Left renal pelvis (tissue), 4 donors: ENCODE results near the gene COX4I1. TPM values are rescaled to one million over a fixed set of nuclear protein-coding genes. Genes with fewer than 3 reads are reported as not detected.
"Not testable (repeated sequence)": the region's sequence is repeated elsewhere in the genome, so short reads cannot be mapped to it uniquely, and the experiment has no call there.

ENCODE experiments used
- DNase-seq, 4 donors: peaks; one replicate each; pipeline ENCODE4 v3.0.0-alpha.2; 2013; ENCODE audit warnings: low read depth in 4 of 4, low spot score in 3 of 4
- polyA plus RNA-seq, 4 donors: library from polyadenylated mRNA; unstranded; fragments of 120-200 nt; gene quantifications; one replicate each; pipeline ENCODE4 v1.2.1, GENCODE V29; 2013; ENCODE audit not compliant: insufficient read length in 4 of 4

The COX4I1 gene
- polyA plus RNA-seq, 4 donors = 251 to 392 (median 358) TPM

DNA sequence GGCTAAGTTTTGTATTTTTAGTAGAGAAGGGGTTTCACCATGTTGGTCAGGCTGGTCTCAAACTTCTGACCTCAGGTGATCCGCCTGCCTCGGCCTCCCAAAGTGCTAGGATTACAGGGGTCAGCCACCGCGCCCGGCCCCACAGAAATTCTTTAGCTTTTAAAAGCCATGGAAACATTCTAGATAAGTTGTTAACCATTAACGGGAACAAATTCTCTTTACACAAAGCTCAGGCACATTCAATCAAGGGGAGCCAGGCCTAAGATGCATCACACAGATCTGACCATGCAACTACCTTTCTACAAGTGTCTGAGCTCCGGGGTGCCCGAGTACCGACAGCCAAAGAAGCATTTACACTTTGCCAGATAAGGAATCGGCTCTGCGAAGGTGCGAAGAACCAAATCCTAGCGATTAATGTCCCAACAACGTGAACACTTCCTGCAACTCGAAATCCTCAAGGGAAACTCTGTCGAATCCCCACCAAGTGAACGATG lies 1.2 kb upstream of the COX4I1 start:
- no peak for DNase-seq

DNA sequence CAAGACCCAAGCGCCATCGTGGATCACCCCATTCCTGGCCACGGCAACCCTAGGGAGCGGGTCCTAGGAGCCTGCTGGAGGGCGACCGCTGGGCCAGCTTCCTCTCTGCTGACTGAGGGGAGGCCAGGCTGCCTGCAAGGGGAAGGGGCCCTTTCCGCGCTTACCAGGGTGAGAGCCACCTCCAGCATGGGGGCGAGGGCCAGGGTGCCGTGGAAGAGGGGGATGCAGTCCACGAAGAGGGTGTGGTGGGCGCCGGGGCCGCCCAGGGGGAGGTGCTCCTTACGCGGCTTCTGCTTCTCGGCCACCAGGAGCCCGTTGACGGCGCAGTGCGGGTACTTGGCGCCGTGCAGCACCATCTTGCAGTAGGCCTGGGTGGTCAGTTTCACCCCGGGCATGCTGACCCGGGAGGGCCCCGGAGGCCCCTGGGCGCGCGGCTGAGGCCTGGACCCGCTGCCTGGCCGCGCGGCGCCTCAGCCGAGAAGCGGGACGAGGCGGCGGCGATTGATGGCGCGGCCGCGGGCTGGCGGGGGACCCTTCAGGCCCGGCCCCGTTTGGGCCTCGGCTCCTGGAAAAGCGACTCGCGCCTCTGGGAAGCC lies 496 bp upstream of the COX4I1 start:
- no peak for DNase-seq

DNA sequence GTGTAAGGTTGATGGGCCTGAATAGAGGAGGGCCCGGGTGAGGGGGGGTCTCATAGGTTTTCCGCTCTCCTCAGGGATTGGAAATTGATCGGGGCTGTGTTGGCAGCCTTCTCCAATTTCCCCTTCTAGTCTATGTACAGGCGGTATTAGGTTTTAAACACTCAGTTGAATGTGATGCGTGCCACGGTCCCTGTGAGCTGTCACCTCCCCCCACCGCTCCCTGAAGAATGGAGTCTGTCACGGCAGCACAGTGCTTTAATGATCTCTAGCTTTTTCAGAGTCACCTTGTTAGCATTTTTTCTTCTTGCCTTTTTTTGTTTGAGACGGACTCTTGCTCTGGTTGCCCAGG lies 800 bp downstream of the COX4I1 start:
- no peak for DNase-seq

DNA sequence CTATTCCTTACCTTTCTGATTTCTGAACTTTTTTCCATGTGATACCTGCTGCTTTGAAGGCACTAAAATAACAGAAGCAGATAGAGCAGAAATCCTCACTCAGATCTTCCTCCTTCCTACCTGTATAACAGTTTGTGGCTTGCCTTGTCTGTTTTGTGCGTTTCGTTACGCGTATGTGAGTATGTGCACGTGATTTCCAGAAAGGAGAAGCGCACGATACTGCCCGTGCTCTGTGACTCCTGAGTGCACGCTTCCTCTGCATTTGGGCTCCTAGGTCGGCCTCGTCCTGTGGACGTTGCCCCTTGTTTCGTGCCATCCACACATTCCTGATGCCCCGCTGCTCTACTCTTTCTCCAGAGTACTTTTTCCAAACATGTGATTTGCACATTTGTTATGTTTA lies 4.1 kb downstream of the COX4I1 start:
- no peak for DNase-seq

DNA sequence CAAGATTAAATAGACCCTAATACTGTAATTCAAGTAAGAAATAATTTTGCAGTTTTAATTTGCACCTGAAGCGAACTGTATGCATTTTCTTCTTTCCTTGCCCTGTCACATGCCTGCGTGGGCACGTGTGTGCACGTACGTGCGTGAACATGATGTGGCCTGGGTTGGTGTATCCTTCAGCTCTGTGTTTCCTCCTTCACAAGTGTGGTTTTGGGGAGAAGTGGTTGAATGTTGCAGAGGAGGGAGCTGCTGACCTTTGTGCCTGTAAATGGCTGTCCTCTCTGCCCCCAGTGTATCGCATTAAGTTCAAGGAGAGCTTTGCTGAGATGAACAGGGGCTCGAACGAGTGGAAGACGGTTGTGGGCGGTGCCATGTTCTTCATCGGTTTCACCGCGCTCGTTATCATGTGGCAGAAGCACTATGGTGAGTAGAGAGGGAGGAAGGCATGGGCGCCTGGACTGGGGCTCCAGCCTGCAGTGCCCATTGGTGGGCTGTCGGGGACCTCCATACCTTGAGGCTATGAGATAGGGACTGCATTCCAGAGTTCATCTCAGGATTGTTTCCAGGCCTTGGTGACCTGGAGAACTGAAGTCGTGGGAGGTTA lies 6.0 kb downstream of the COX4I1 start:
- DNase-seq = no peak

DNA sequence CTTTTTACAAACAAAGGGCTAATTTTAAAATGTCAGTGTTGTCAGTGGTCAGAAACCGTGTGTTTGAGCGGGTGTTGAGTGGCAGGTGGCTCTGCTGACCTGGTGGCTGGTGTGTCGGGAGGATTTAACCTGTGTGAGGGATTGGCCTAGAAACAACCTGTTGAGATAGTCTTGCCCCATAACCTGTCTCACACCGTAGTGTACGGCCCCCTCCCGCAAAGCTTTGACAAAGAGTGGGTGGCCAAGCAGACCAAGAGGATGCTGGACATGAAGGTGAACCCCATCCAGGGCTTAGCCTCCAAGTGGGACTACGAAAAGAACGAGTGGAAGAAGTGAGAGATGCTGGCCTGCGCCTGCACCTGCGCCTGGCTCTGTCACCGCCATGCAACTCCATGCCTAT lies 7.0 kb downstream of the COX4I1 start:
- DNase-seq = no peak

DNA sequence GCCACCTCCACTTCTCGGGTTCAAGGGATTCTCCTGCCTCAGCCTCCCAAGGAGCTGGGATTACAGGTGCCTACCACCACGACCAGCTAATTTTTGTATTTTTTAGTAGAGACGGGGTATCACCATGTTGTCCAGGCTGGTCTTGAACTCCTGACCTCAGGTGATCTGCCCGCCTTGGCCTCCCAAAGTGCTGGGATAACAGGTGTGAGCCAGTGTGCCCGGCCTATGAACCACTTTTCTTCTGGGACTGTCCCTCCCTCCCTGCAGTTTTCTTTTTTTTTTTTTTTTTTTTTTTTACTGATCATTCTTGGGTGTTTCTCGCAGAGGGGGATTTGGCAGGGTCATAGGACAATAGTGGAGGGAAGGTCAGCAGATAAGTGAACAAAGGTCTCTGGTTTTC lies 7.8 kb downstream of the COX4I1 start:
- not testable (repeated sequence) for DNase-seq

DNA sequence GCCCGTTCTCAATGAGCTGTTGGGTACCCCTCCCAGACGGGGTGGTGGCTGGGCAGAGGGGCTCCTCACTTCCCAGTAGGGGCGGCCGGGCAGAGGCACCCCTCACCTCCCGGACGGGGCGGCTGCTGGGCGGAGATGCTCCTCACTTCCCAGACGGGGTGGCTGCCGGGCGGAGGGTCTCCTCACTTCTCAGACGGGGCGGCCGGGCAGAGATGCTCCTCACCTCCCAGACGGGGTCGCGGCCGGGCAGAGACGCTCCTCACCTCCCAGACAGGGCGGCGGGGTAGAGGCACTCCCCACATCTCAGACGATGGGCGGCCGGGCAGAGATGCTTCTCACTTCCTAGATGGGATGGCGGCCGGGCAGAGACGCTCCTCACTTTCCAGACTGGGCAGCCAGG lies 8.6 kb downstream of the COX4I1 start:
- DNase-seq = not testable (repeated sequence)

DNA sequence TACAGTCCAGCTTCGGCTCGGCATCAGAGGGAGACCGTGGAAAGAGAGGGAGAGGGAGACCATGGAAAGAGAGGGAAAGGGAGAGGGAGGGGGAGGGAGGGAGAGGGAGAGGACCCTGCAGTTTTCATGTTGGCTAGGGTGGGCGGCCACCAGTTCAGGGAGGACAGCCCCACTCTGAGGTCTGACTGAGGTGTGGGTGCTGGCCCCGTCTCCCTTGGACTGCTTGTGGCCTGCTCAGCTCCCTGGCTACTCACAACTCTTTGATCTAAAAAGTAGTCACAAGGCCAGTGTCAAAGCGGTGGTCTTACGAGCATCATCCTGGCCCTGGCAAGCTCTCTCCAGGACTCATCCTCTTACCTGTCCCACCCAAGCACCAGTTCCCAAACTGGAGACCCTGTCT lies 9.4 kb downstream of the COX4I1 start:
- no peak for DNase-seq

DNA sequence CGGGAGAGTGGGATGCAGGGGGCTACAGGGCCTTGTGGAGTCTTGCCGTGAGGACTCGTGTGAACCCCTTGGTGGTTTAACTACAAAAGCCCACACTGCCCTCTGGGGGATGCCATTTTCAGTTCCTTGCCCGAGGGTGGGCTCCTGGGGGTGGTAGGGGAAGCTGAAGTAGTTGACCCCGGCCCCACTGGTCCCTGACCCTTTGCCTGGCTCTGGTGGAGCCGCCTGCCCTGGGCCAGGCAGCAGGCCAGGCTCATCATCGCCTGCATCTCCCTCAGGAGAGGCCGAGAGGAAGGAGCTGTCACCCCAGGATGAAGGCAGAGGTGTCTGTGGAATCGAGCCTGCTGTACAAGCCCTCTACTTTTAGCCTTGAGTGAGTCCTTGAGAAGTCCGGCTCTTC lies 10.2 kb downstream of the COX4I1 start:
- DNase-seq = no peak

DNA sequence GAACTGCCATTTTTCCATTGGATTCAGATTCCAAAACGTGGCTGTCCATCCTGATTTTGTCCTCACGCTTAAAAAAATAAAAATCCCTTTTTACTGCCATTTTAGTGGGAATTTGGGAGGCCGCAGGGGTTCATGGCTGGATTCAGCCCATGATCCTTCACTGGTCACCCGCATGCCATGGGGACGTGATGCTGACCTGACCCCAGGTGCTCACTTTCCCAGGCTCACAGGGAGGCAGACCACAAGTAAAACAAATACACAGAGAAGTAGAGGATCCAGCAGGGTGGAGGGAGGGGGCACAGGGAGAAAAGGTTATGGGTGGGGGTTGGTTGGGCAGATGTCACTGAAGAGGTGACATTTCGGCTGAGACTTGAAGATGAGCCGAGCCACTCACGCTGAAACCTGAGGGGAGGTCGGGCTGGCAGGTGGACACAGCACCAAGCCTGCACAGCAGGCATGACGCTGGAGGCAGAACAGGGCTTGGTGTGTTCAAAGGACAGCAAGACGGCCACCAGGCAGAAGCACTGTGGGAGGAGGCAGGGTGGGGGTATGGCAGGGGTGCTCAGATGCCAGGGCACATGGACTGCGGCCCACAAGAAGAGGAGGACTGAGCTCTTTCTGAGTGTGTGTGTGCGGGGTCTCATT lies 10.7 kb downstream of the COX4I1 start:
- DNase-seq = no peak

DNA sequence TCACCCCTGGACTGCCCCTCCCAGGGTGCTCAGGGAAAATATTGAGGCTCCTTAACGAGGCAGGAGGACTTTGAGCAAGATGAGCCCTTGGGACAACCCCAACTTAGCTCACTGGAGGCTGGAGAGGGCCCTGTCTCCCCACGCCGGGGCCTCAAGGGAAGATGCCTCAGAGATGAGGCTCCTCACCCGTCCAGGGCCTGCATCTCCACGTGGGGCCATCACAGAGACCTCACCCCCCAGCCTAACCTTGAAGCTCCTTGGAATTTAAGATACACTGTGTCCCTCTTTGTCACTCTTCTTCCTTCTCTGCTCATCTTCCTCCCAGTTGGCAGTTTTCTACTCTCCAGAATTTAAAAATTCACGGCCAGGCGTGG lies 11.2 kb downstream of the COX4I1 start:
- no peak for DNase-seq

DNA sequence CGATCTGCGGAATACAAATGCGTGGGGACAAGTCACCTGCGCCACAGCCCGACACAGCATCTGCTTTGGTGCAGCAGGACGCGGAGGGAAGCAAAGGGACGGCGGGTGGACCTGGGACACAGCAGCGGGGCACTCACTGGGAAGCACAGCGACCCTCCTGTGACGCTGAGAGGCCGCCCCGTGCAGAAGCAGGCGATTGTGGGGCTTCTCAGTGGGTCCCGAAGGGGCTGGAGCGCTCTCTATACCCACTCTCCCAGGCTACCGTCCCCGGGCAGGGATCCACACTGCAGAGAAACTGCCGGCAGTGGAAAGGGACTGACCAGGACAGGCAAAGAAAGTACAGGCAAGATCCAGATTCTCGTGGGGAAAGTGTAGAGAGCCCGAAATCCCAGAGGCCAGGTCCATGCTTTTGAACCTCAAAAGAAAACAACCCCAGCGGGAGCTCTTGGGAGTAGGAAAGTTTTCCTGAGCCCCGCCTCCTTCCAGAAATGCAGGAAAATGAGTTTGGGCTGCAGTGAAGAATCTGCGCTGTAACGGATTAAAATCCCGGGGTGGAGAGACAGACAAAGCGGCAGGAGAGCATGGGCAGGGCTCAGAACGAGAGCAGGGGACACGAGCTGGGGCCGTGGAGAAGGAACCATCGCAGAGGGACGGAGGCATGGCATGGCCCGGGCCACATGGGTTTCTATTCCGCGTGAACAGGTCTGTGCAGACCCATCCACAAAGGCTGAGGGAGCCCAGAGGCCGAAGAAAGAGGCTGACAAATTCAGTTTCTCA lies 12.7 kb downstream of the COX4I1 start:
- DNase-seq = no peak

DNA sequence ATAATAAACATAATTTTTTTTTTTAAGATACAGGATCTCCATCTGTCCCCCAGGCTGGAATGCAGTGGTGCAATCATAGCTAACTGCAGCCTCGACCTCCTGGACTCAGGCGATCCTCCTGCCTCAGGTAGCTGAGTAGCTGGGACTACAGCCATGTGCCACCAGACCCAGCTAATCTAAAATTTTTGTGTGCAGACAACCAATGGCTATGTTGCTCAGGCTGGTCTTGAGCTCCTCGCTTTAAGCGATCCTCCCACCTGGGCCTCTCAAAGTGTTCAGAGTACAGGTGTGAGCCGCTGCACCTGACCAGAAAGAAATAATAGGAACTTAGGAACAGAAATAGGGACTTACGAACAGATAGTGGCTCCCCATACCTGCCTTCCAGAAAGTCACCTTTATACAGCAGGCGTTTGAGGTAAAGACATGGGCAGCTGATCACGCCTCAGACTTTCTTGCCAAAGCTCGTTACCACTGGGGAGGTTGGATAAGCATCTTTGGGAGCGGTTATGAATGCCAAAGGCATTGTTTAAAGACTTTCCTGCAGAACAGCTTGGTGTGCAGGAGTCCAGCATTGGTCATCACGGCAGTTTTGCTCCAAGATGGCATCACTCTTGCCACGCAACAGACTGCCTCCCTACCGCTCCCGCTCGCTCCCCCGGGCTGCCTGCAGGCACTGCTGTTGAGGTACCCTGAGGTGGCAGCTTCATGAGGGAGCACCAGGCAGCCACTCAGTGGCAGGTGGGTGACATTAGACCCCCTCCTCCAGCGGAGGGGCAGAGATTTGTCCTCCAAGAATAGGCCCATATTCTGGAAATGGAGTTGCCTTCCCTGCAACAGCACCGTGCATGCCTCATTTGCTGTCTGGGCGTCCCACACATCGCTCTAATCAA lies 13.6 kb downstream of the COX4I1 start:
- no peak for DNase-seq

DNA sequence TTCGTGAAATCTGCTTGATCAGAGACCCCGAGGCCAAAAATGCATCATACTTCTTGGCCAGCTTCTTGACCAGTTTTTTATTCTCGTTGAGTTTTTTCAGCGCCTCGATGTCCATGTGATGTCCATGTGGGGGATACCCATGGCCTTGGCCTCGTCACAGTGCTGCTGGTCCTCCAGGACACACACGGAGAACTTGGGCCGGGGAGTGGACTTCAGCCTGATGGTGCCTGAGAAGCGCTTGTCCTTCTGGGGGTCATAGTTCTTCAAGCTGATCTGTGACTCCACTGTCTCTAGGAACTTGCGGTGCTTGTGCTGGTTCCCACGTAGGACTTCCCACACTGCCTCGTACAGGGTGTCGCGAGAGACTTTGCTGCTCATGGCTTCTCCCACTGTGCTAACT lies 16.7 kb downstream of the COX4I1 start:
- DNase-seq = no peak

DNA sequence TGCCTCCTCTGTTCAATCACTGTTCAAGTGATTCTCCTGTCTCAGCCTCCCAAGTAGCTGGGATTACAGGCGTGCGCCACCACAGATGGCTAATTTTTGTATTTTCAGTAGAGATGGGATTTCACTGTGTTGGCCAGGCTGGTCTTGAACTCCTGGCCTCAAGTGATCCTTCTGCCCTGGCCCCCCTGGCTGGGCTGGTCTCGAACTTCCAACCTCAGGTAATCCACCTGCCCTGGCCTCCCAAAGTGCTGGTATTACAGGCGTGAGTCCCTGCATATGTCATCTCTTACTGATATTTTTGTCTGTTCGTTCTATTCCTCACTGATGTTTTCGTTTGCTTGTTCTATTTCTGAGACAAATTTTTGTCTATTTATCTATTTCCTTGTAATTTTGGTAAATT lies 17.7 kb downstream of the COX4I1 start:
- not testable (repeated sequence) for DNase-seq

DNA sequence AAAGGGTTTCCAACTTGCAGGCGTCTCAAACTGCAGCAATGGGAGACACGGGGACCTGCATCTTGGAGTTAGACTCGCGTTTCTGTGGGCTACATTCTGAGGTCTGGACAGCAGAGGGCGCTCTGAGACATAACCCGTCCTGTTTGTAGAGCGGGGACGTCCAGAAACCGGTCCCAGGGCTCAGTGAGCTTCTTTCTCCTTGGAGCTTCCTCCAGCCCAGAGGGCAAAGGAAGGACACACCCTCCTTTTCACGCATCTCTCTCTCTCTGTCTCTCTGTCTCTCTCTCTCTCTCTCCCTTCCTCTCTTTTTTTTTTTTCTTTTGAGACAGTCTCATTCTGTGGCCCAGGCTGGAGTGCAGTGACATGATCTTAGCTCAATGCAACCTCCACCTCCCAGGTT lies 19.8 kb downstream of the COX4I1 start:
- DNase-seq = peak in 2 of 4 donors; percentile 56 to 59

DNA sequence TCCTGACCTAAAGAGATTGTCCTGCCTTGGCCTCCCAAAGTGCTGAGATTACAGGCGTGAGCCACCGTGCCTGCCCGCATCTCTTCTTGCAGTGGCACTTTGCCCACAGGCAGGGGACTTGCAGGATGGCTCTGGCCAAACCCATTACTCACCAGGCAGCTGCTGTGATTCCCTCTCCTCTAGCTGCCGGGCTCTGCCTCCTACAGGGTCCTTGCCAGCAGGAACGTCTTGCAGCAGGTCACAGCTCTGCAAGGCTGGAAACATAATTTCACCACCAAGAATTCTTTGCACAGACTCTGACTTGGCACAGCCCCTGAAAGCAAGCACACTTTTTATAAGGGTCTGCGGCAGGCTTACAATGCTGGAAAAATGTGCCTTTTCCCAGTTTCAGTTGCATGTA lies 20.3 kb downstream of the COX4I1 start:
- DNase-seq = no peak

DNA sequence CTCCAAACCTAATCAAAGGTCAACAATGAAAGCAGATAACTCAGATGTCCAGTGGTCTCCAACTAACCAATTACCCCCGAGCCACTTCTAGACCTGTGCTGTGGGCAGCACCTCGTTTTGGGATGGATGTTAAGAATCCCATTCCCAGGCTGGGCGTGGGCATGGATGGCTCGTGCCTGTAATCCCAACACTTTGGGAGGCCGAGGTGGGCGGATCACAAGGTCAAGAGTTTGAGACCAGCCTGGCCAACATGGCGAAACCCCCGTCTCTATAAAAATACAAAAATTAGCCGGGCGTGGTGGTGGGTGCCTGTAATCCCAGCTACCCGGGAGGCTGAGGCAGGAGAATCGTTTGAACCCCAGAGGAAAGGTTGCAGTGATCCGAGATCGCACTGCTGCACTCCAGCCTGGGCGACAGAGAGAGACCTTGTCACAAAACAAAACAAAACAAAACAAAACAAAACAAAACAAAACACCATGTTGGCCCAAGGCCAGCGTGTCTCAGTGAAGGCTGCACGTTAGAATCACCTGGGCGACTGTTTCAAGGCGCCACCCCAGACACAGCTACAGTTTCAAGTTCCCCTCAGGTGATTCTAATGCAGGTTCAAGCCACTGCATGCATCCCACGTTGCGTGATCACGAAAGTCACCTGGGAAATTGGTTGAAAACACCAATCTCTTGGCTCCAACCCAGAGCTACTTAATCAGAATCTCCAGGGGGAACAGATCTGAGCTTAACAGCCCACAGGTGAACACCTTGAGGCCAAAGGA lies 21.3 kb downstream of the COX4I1 start:
- no peak for DNase-seq
